ENCODE measurements around the gene DEFB131B.
"Not testable (repeated sequence)": the region's sequence is repeated elsewhere in the genome, so short reads cannot be mapped to it uniquely, and the experiment has no call there.

The DEFB131B gene

DNA sequence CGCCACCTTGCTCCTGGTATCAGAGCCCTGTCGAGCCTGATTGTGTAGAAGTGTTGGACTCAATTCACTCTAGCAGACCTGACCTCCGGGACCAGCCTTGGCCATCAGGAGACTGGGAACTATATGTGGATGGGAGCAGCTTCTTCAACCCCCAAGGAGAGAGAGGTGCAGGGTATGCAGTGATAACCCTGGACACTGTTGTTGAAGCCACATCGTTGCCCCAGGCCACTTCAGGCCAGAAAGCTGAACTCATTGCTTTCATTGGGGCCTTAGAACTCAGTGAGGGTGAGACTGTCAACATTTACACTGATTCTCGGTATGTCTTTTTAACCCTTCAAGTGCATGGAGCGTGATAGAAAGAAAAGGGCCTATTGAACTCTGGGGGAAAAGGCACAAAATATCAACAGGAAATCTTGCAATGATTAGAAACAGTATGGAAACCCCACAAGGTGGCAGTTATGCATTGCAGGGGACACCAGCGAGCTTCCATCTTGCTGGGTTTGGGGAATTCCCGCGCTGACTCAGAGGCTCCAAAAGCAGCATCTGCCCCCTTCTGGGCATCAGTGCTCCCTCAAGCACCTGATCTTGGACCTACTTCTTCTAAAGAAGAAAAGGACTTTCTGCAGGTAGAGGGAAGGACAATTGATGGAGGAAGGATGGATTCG, 33.2 kb downstream of the DEFB131B start:
- DNase-seq: peak; percentile 31

DNA sequence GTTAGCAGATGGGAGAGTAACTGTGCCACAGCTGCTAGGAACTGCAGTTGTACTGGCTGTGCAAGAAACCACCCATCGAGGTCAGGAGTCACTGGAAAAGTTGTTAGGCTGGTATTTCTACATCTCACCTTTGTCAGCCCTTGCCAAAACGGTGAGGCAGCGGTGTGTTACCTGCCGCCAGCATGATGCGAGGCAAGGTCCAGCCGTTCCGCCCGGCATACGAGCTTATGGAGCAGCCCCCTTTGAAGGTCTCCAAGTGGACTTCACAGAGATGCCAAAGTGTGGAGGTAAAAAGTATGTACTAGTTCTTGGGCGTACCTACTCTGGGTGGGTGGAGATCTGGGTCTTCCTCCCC, 33.7 kb downstream of the DEFB131B start:
- DNase-seq: not testable (repeated sequence)

GRCh38 chr11:71913756-71914526, 35.7 kb downstream of the DEFB131B start:
- DNase-seq: peak; percentile 92

DNA sequence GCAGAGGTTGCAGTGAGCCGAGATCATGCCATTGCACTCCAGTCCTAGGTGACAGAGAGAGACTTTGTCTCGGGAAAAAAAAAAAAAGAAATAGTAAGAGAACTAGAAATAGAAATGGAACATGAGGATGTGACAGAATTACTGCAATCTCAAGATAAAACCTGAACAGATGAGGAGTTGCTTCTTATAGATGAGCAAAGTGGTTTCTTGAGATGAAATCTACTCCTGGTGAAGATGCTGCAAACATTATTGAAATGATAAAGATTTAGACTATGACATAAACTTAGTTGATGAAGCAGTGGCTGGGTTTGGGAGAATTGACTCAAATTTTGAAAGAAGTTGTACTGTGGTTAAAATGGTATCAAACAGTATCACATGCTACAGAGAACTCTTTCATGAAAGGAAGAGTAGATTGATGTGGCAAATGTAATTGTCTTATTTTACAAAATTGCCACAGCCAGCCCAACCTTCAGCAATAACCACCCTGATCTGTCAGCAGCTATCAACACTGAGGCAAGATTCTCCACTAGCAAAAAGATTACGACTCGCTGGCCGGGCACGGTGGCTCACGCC, 36.5 kb downstream of the DEFB131B start:
- no peak for DNase-seq

DNA sequence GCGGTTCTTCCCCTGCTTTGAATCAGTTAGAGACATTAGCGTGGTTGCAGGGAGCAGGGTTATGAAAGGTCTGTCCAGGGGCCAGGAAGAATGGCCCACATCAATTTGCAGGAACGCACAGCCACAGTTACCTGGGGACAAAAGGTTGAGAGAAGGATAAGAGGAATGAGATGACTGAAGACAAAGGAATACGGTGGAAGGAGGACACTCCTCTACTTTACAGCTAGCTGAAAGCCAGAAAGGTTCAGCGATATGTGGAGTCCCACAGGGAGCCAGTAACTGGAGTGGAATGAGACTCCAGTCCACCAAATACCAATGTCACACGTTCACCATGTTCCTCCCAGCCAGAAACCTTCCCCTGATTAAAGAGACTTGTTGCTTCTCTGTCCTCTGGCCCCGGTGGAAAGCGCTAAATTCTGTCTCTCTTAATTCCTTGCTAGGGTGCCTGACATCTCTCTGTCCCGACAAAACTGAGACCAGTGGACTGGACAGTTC, 39.4 kb downstream of the DEFB131B start:
- peak; percentile 54 for DNase-seq

- DNase-seq: peak; percentile 87
Measured at GRCh38 chr11:71927820-71928736, 49.8 kb downstream of the DEFB131B start, which contains the start of gene XNDC1N. TSS of gene XNDC1N (minus strand) at chr11:71928594. CDS start at chr11:71923353, 5,241 bp downstream.

GRCh38 chr11:71928737-71929443, 50.6 kb downstream of the DEFB131B start, which contains the start of gene RNF121:
TSS of gene RNF121 (plus strand) at chr11:71929046. CDS start at chr11:71929062, 16 bp downstream.
- DNase-seq: peak; percentile 96

DNA sequence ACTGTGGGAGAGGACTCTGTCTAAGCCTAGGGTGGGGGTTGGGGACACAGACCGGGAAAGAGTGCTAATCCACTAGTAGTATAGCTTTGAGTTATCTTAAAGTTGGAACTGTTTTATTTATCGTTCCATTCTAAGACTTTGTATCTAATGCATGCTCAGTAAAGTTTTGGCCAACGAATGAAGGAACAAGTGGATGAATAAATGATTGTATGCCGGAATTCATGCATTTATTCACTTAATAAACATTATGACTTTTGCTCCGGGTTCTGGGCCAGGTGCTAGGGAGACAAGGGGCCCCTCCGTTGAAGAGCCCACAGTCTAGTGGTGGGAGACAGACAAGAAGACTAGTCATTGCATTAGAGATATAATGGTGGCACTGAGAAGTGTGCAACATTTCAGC, 51.2 kb downstream of the DEFB131B start:
- DNase-seq: no peak

DNA sequence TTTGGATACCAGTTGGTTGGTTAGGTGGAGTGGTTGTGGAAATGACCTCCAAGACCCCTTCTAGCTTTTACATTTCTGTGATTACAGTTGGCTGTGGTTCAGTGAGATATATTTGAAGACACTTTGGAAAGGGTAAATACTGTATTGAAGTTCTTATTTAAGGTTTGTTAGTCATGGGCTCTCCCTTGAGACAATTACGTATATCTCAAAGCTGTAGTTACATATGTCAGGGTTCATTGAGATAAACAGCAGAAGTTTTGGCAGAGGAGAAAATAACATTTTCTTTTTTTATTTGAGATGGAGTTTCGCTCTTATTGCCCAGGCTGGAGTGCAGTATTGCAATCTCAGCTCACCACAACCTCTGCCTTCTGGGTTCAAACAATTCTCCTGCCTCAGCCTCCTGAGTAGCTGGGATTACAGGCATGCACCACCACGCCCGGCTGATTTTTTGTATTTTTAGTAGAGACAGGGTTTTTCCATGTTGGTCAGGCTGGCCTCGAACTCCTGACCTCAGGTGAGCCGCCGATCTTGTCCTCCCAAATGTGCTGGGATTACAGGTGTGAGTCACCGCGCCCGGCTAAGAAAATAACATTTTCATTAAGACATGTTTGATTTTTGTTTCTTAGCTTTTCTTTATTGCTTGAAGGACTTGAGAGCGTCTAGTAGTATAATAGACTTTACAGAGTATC, 52.4 kb downstream of the DEFB131B start:
- DNase-seq: no peak

GRCh38 chr11:71931245-71931602, 53.0 kb downstream of the DEFB131B start:
- DNase-seq: no peak

DNA sequence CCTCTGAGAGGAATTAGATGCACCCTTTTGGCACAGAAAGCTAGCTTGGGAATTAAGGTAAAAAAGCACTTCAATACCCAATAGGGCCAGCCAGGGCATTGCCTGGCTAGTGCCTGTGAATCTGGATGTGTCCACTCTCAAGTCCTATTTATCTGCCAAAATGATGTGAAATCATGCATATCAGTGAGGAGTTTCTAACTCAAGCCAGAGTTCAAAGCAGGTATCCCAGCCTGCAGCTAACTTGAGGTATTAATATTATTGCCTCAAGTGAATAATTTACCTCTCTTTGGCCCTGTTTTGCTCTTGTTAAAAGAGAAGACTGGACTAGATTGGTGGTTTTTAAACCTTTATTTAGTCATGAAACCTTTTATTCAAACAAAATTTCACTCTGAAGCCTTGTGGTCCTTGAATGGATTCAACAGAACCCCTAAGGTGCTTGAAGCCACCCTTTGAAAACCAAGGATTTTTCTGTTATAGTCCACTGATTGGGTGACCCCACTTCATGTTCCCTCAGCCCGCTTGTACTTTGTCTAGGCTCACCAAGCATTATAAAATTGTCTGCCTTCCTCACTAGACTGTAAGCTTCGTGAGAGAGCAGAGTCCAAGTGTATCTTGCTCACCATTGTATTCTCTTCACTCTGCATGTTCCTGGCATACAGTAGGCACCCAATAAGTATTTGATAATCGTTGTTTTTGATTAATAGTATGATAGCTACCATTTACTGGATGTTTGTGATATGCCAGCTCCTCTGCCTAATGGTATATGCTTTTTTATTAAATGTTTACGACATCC, 55.1 kb downstream of the DEFB131B start:
- no peak for DNase-seq
